ENCODE data around the gene NLGN1. TPM values are rescaled to one million over a fixed set of nuclear protein-coding genes. Genes with fewer than 3 reads are reported as not detected.

The NLGN1 gene
- total and polyA plus RNA-seq, 2 of the 8 experiments (the other 6 are each of a cell fraction or from before 2014, with no cell fraction given), result 7.8 to 14.8 TPM

DNA sequence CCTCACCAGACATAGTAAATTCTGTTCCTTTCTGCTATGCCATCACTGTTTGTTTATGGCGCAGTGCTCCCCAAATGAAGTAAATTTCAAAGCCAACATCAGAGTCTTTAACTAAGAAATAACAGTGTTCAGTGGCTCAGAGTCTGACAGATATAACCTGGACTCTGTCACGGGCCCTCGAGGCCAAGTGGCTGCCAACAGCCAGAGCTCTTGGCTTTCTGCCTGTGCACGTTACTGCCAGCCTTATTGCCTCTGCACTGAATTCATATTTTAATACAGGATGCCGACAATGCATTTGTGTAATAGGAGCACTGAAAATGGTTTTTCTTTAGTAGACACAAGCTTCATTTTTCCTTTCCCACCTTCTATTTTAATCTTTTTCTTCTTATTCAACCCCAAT lies 219.9 kb downstream of the NLGN1 start:
- Histone ChIP-seq H3K79me2 (ENCODE audit: control insufficient read depth in 1 of 2, insufficient read depth in 2 of 2, low read length in 2 of 2) (no peaks in the 10 kb centered on the region), H3K4me1 (replicated peaks in 1 of 4; ENCODE audit: control insufficient read depth in 3 of 4, insufficient read depth in 4 of 4, low read length in 3 of 4) (peaks cover under 1 to 2% (median 1%) of the 10 kb centered on the region in 4 experiments; a peak in 3 of 7 replicates), H2AK5ac (ENCODE audit: low read depth, low read length) (no peak overlapping the region), H2BK20ac (ENCODE audit: low read length) (no peak overlapping the region), H3K79me1 (ENCODE audit: low read depth, low read length) (0 out of 2 replicates have a peak, but pooled peaks cover 3% of the 10 kb centered on the region), H3K23me2 (ENCODE audit: low read depth, low read length) (no peaks in the 10 kb centered on the region), H3K18ac (ENCODE audit: extremely low read depth, low read length) (no peak overlapping the region), H4K20me1 (replicated peaks in 1 of 2; ENCODE audit: control insufficient read depth in 1 of 2, insufficient read depth in 2 of 2, low read length in 2 of 2) (no peaks in the 10 kb centered on the region), H2AFZ (ENCODE audit: low read length) (no peak overlapping the region), H3K36me3 (ENCODE audit: control insufficient read depth in 2 of 4, insufficient read depth in 4 of 4, low read length in 3 of 4) (no peaks in the 10 kb centered on the region), H3K56ac (replicated peaks; ENCODE audit: insufficient read length, low read depth, low read length) (no peak overlapping the region), H2BK5ac (ENCODE audit: low read depth, low read length) (no peak overlapping the region), H2BK15ac (ENCODE audit: low read length) (no peak overlapping the region), H4K91ac (replicated peaks; ENCODE audit: insufficient read length, low read length) (no peak overlapping the region), H3K27me3 (replicated peaks in 1 of 4; ENCODE audit: control insufficient read depth in 3 of 4, extremely low read depth in 1 of 4, insufficient read depth in 3 of 4, low read length in 3 of 4) (no peaks in the 10 kb centered on the region), H3K9ac (replicated peaks in 1 of 4; ENCODE audit: extremely low read depth in 1 of 4, low read depth in 3 of 4, low read length in 3 of 4) (no peak overlapping the region), H4K8ac (ENCODE audit: extremely low read depth, insufficient read depth, low read length) (no peak overlapping the region), H3K14ac (ENCODE audit: insufficient read length) (no peak overlapping the region), H3K4ac (replicated peaks; ENCODE audit: insufficient read length, low read depth, low read length) (no peak overlapping the region), H3K4me3 (ENCODE audit: extremely low read depth in 1 of 4, insufficient read depth in 2 of 4, low read depth in 3 of 4, low read length in 4 of 4) (no peak overlapping the region), H3K9me3 (ENCODE audit: insufficient read depth in 2 of 2, low read depth in 1 of 2, low read length in 1 of 2) (no peaks in the 10 kb centered on the region), H3K23ac (ENCODE audit: insufficient read length) (no peak overlapping the region), H4K5ac (ENCODE audit: insufficient read length, low read depth, low read length) (no peak overlapping the region), H3K27ac (ENCODE audit: low read depth, low read length) (no peak overlapping the region), H3K4me2 (ENCODE audit: insufficient read depth in 1 of 2, low read depth in 2 of 2, low read length in 2 of 2) (no peak overlapping the region), H2BK12ac (ENCODE audit: low read depth, low read length) (no peak overlapping the region), H2BK120ac (replicated peaks; ENCODE audit: low read depth, low read length) (no peak overlapping the region)
- WGBS, 2 experiments (ENCODE audit: extremely low coverage in 1 of 2, insufficient coverage in 1 of 2, insufficient read length in 1 of 2, insufficient replicate concordance in 2 of 2, low coverage in 1 of 2, low lambda C conversion rate in 2 of 2, missing lambda C conversion rate in 1 of 2), result 95% methylated on average over 5 of the region's 5 CpGs; no CpG with 5 or more reads in 1 of the 2 experiments
- DNase-seq (ENCODE audit: low read depth in 1 of 2, low spot score in 2 of 2) (no peak), FAIRE-seq (no peak)
- ChIA-PET POLR2A (ENCODE audit: partially characterized antibody) (no interaction called here), CTCF (ENCODE audit: partially characterized antibody) (interaction anchor here (0.6 to 1.2 kb wide), 3 partner anchors 39 to 131 kb away, joined by 3 read pairs; no protein-coding TSS in a partner anchor)
- TF ChIP-seq POU5F1 (IDR thresholded peaks at IDR 0.05; ENCODE audit: low read depth, low read length), result no peak
- no peak for TF ChIP-seq CBX5 (IDR thresholded peaks at IDR 0.05; ENCODE audit: low read depth, low read length)
